ENCODE results near the gene DENND4A.

DNA sequence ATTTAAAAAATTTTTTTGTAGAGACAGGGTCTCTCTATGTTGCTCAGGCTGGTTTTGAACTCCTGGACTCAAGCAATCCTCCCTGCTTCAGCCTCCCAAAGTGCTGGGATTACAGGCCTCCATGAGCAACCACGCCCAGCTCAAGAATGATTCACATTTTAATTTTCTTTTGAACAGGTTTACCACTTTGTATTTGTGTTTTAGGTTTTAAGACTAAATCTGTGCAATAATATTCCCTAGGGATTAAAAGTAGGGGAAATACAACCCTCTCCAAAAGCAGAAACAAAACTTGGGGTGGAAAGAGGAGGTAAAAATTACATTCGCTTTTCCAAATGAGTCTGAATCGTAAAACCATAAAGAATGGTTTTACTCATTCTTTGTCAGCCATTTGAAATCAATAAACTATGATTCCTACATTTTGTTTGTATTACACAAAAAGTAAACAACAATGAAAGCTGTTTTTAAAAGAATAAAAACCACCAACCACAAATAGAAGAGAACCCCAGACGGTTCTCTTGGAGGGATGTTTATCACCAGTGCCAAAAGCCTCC is 132.5 kb downstream of the DENND4A start:
- TF ChIP-seq POLR2AphosphoS5 (IDR thresholded peaks at IDR 0.05) (no peak), CTCF (IDR thresholded peaks at IDR 0.05) (no peak), POLR2A (IDR thresholded peaks at IDR 0.05) (no peak), EP300 (IDR thresholded peaks at IDR 0.05) (no peak)
